GM13977 (cell line): Measurements from ENCODE around the gene RTF1.
A peak's percentile ranks its signal among the peaks of the same experiment; 100 is the strongest.
"Not testable (repeated sequence)": the region's sequence is repeated elsewhere in the genome, so short reads cannot be mapped to it uniquely, and the experiment has no call there.

ENCODE experiments used
- DNase-seq: peaks from one replicate; pipeline ENCODE4 v3.0.0; 2012; ENCODE audit warnings: low spot score
- in situ Hi-C: fragments of 300-500 bp; cut with MboI; formaldehyde crosslinking; loops from one replicate; pipeline ENCODE4 v1.12.0; 2022; ENCODE audit warnings: low sequenced_read_pairs, low pct_unique_long_range_greater_than_20kb, mixed read lengths, inconsistent platforms; ENCODE audit not compliant: unreplicated experiment
- TF ChIP-seq, protein P1 (sequence below): IDR thresholded peaks from 2 replicates; pipeline ENCODE4 v1.5.1; 2012; ENCODE audit warnings: mild to moderate bottlenecking, control low read depth; ENCODE audit not compliant: insufficient read depth; ENCODE audit errors: extremely low read depth, missing control alignments

The RTF1 gene

GRCh38 chr15:41416742-41417417 lies at the start of gene RTF1:
Gene RTF1, plus strand, starts transcription at chr15:41417095. Its CDS starts 21 bp downstream, at chr15:41417116.
- peak; percentile 97 for DNase-seq
- in situ Hi-C loops, result no loop called here
- TF ChIP-seq, protein P1, sequence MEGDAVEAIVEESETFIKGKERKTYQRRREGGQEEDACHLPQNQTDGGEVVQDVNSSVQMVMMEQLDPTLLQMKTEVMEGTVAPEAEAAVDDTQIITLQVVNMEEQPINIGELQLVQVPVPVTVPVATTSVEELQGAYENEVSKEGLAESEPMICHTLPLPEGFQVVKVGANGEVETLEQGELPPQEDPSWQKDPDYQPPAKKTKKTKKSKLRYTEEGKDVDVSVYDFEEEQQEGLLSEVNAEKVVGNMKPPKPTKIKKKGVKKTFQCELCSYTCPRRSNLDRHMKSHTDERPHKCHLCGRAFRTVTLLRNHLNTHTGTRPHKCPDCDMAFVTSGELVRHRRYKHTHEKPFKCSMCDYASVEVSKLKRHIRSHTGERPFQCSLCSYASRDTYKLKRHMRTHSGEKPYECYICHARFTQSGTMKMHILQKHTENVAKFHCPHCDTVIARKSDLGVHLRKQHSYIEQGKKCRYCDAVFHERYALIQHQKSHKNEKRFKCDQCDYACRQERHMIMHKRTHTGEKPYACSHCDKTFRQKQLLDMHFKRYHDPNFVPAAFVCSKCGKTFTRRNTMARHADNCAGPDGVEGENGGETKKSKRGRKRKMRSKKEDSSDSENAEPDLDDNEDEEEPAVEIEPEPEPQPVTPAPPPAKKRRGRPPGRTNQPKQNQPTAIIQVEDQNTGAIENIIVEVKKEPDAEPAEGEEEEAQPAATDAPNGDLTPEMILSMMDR, result no peak

- TF ChIP-seq, protein P1, result no peak
- DNase-seq, result no peak
- in situ Hi-C loops, result no loop called here
Measured at GRCh38 chr15:41367418-41367817, 49.5 kb upstream of the RTF1 start.

- TF ChIP-seq, protein P1, result no peak
- in situ Hi-C loops, result no loop called here
- no peak for DNase-seq
Measured at GRCh38 chr15:41377978-41378377, 38.9 kb upstream of the RTF1 start.

DNA sequence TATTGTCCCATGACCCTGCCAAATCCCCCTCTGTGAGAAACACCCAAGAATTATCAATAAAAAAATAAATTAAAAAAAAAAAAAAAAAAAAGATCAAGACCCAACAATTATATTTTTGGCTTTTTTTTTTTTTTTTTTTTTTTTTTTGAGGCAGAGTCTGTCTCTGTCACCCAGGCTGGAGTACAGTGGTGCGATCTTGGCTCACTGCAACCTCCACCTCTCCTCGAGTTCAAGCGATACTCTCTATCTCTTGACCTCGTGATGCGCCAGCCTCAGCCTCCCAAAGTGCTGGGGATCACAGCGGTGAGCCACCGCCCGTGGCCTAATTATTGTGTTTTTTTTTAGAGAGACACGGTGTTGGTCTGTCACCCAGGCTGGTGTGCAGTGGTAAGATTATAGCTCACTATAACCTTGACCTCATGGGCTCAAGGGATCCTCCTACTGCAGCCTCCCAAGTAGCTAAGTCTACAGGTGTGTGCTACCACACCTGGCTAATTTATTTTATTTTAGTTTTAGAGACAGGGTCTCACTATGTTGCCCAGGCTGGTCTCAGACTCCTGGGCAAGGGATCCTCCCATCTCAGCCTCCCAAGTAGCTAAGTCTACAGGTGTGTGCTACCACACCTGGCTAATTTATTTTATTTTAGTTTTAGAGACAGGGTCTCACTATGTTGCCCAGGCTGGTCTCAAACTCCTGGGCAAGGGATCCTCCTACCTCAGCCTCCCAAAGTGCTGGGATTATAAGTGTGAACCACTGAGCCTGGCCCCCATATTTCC lies 32.7 kb upstream of the RTF1 start:
- in situ Hi-C loops, DNase-seq: not testable (repeated sequence)

DNA sequence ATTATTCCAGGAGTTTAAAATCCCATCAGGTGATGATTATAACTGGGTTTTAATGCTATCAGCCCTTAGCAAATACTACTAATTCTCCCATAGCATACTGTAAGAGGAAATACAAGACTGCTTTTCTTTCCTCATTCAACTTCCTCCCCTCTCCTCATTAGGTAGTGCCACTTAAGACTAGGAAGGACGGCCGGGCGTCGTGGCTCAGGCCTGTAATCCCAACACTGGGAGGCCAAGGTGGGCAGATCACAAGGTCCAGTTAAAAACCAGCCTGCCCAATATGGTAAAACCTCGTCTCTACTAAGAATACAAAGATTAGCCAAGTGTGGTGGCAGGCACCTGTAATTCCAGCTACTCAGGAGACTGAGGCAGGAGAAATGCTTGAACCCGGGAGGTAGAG lies 29.2 kb upstream of the RTF1 start:
- no peak for DNase-seq
- TF ChIP-seq, protein P1, result no peak
- in situ Hi-C loops, result no loop called here

GRCh38 chr15:41392659-41393058 lies 24.2 kb upstream of the RTF1 start:
- DNase-seq, result no peak
- in situ Hi-C loops, result no loop called here
- TF ChIP-seq, protein P1, result no peak

- in situ Hi-C loops, result no loop called here
- DNase-seq, result no peak
- TF ChIP-seq, protein P1, result no peak
Measured at GRCh38 chr15:41394924-41395323, 22.0 kb upstream of the RTF1 start.
